HEK293 (cell line): ENCODE measurements around the gene SIDT1.

Experiments used
- BCL11A ChIP-seq: fragments of 450-650 bp; formaldehyde crosslinking; IDR thresholded peaks from 2 replicates; pipeline ENCODE4 v1.5.1; 2016; ENCODE audit warnings: low read depth, missing biosample characterization, missing genetic modification characterization
- KLF9 ChIP-seq: fragments of 450-650 bp; formaldehyde crosslinking; IDR thresholded peaks from 2 replicates; pipeline ENCODE4 v1.5.1; 2016; ENCODE audit warnings: missing biosample characterization, missing genetic modification characterization, low read depth
- ZNF350 ChIP-seq: fragments of 450-650 bp; formaldehyde crosslinking; IDR thresholded peaks from 2 replicates; pipeline ENCODE4 v1.5.0; 2017; ENCODE audit warnings: missing biosample characterization, mild to moderate bottlenecking, missing genetic modification characterization
- ZNF354C ChIP-seq: fragments of 450-650 bp; formaldehyde crosslinking; IDR thresholded peaks from 2 replicates; pipeline ENCODE4 v1.5.1; 2016; ENCODE audit warnings: missing biosample characterization, missing genetic modification characterization, low read depth, borderline replicate concordance
- ZNF48 ChIP-seq: fragments of 450-650 bp; formaldehyde crosslinking; IDR thresholded peaks from 2 replicates; pipeline ENCODE4 v1.5.1; 2016; ENCODE audit warnings: missing biosample characterization, missing genetic modification characterization
- ZNF707 ChIP-seq: fragments of 450-650 bp; formaldehyde crosslinking; IDR thresholded peaks from 2 replicates; pipeline ENCODE4 v1.5.1; 2016; ENCODE audit warnings: missing biosample characterization, missing genetic modification characterization
- TF ChIP-seq, protein P1 (sequence below): fragments of 450-650 bp; formaldehyde crosslinking; IDR thresholded peaks from 2 replicates; pipeline ENCODE4 v1.5.1; 2016; ENCODE audit warnings: missing biosample characterization, missing genetic modification characterization

DNA sequence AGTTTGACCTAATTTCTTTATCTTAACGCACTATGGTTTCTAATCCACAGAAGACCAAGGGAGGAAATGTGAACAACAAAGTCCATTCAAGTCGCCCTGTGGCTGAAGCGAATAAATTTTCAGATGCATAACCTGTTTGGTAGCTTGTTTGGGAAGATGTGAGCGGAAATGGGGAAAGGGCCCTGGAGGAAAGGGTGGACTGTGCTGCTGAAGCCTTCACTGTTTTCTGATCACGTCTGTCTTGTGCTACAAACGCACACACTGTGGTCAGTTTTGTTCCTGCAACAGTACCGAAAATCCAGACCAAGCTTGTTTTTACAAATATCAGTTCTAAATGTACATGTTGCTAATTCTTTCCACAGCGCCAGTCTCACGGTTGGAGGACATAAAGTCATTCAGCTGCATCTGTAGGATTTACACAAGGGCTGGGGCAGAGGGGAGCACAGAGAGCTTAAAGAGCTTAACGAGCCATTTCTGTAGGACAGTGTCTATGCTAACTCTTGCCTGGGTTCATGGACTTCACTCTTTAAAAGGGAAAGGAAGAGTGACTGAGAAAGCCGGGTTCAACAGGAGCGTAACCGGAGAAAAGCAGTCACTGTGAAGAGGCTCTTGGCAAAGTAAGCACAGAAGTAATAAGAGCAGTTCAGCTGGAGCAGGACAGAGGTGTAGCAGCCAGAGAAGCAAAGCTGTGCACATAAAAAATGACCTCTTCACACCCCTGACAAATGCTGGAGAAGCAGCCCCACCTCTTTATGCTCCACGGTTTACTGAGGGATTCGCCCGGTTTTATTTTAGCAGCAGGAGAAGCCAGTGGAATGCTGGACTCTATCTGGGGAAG, 97.4 kb downstream of the SIDT1 start:
- TF ChIP-seq ZNF707 (tag by site-specific recombination): no peak
- TF ChIP-seq ZNF48 (tag by site-specific recombination): no peak
- no peak for TF ChIP-seq ZNF350 (tag by site-specific recombination)
- TF ChIP-seq KLF9 (tag by site-specific recombination): no peak
- TF ChIP-seq, protein P1, sequence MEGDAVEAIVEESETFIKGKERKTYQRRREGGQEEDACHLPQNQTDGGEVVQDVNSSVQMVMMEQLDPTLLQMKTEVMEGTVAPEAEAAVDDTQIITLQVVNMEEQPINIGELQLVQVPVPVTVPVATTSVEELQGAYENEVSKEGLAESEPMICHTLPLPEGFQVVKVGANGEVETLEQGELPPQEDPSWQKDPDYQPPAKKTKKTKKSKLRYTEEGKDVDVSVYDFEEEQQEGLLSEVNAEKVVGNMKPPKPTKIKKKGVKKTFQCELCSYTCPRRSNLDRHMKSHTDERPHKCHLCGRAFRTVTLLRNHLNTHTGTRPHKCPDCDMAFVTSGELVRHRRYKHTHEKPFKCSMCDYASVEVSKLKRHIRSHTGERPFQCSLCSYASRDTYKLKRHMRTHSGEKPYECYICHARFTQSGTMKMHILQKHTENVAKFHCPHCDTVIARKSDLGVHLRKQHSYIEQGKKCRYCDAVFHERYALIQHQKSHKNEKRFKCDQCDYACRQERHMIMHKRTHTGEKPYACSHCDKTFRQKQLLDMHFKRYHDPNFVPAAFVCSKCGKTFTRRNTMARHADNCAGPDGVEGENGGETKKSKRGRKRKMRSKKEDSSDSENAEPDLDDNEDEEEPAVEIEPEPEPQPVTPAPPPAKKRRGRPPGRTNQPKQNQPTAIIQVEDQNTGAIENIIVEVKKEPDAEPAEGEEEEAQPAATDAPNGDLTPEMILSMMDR (tag by site-specific recombination): no peak
- no peak for TF ChIP-seq ZNF354C (tag by site-specific recombination)
- no peak for TF ChIP-seq BCL11A (tag by site-specific recombination)
